GM15510 (cell line): ENCODE measurements around the gene POC1A.

Experiments
- POLR2A ChIP-seq: IDR thresholded peaks from 3 replicates; pipeline ENCODE4 v1.6.1; 2011; ENCODE audit warnings: borderline replicate concordance; ENCODE audit not compliant: insufficient read length; ENCODE audit errors: extremely low read depth

The POC1A gene

DNA sequence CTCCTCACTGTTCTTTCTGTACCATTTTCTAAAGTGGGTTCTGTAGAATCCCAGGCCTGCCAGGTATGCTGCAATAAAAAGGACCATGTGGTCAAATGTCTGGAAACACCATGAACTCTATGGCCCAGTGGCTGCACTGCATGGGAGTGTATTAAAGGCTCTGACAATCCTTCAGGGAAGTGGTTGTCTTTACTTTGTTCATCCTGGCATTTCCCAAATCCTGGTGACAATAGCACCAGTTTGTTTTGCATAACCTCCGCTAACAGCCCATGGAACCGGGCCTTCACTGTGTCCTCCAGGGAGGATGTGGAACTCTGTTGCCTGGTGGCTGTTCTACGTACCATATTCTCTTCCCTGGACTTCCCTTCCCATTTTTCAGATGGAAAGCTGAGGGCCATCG lies 86.7 kb downstream of the POC1A start:
- TF ChIP-seq POLR2A, result no peak

DNA sequence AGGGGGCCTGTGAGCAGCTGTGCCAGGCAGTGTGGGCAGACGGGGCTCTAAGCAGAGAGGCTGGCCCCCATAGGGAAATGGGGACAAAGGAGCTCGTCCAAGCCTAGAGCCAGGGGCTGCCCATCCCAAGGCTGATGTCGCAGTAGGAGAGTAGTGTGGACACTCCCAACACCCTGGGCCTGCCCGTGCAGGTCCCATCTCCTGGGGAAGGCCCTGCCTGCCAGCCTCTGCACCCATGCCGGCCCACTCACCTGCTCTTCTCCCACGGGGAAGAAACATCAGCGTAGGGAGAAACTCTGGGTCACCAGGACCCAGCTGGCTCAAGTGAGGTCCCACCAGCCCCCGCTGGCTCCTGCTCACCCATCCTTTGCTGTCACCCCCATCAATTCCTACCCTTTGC lies 87.2 kb downstream of the POC1A start:
- TF ChIP-seq POLR2A, result no peak

DNA sequence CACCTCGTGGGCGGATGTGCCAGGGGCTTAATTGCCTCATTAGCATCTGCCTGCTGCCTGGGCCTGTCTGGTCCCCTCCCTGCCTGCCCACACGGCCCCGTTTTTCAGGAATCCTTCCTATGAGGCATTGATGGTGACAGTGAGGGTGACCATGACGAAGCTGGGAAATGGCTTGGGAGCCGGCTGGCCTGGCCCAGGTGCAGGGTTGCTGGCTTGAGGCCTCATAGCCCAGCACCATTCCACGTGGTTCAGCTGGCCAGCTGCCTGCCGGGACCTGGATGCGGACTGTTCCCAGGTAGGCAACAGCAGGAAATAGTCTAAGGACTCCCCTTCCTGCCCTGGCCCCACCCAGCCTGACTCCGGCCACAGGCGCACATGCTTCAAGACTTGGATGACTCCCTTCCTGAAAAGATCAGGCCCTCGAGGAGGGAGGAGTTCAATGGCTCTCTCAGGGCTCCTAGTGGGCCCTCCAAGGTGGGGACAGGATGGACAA lies 88.9 kb downstream of the POC1A start:
- no peak for TF ChIP-seq POLR2A

DNA sequence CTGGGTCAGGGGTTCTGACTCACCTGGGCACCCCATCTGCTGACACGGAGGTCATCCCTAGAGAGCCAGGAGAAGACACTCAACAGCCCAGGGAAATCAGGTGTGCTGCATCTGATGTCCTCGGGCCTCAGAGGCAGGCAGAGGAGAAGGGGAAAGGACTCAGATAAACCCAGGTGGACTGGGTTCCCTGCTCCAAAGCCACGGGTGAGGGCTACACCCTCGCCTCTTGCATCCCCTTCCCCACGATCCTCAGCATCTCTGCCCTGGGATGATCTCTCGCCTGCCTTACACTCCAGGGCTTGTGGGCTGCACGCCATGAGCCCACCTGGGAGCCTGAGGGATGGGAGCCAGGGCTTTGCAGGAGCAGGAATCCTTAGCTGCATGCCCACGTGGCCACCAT lies 89.7 kb downstream of the POC1A start:
- TF ChIP-seq POLR2A, result no peak

DNA sequence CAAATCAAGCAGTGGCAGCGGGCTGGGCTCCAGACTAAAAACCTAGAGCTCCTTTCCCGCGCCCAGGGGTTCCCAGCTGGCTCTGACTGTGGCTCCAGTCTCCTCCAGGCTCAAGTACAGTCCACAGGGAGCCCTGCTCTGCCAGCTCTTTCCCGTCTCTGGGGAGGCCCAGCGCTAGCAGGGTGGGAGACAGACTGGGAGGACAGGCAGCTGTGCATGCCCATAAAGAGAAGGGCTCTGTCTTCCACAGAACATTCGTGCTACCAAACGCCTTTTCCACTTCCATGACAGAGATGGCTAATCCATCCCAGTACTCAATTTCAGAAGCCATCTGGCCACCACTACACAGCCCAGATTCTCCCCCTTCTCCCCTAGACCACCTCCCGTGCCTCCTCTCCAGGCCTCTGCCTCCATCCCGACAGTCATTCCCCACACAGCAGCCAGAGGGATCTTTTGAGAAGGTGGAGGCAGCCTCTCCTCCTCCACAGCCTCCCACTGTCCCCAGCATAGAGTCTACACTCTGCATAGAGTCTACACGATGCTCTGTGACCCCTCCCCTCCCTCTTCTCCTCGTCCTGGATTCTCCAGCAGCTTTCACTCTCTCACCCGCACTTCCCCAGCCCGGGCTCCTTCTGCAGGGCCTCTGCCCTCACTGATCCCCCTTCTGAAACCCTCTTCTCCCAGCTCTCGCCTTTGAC lies 91.0 kb downstream of the POC1A start:
- TF ChIP-seq POLR2A, result no peak

DNA sequence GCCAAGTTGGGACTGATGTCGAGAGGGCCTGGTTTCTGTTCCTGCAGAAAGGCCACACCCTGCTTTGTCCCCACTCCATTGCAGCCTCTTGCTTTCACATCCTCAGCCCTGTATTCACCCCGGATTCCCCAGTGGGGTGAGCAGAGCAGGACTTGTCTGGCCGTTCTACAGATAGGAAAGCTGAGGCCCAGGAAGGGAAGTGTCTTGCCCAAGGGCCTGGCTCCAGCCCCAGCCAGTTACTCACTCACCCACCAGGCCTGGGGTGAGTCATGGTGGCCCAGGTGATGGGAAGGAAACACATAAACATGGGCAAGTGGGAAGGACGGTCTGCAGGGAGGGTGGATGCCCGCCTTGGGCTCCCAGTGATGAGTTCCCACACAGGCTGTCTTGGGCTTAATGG lies 91.7 kb downstream of the POC1A start:
- TF ChIP-seq POLR2A, result no peak

DNA sequence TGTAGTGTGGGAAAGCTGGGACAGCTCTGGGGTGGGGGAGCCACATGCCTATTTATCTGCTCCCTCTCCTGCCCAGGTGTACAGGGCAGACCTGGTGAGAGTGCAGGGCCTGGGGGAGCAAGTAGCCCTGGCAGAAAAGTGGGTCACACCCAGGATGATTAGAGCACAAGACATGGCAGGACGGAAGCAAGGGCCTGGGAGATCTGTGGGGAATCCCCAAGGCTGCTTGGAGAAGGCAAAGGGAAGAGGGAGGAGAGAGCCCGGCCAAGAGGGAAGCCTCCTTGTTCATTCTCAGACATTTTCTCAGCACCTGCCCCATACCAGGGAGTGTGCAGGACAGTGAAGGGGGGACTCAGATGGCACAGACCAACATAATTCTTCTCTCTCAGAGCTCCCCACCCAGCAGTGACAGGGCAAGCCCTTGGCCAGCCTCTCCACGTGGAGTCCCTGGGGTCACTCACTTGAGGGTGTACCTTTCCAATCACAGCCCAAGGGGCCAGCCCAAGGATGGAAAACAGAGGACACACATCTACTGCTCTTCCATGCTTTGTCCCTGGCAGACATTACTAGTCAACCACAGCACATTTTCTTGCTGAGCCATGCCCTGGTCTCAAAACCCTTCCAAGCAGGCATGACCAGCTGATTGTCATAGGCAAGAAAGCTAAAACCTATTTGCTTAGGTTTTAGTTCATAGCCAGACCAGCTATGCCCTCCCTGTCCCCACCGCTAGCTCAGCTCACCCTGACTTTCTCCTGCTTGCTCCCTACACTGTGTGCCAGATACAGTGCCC lies 92.9 kb downstream of the POC1A start:
- no peak for TF ChIP-seq POLR2A

DNA sequence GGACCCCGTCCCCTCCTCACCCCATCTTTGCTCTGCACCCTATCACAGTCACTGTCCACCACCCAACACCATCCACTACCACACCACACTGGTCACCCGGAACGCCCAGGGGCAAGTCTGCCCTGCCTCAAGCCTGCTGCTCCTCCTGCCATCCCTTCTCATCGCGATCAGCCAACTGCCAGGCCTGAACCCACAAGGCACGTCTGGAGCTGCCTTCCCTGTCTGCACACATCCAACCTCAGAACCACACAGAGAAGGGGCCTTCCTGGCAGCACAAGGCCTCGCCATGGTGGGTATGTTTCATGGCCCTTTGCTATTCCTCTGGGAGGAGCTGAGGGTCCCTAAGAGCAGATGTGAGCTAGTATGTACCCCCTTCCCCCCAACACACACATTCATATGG lies 94.4 kb downstream of the POC1A start:
- TF ChIP-seq POLR2A, result no peak

DNA sequence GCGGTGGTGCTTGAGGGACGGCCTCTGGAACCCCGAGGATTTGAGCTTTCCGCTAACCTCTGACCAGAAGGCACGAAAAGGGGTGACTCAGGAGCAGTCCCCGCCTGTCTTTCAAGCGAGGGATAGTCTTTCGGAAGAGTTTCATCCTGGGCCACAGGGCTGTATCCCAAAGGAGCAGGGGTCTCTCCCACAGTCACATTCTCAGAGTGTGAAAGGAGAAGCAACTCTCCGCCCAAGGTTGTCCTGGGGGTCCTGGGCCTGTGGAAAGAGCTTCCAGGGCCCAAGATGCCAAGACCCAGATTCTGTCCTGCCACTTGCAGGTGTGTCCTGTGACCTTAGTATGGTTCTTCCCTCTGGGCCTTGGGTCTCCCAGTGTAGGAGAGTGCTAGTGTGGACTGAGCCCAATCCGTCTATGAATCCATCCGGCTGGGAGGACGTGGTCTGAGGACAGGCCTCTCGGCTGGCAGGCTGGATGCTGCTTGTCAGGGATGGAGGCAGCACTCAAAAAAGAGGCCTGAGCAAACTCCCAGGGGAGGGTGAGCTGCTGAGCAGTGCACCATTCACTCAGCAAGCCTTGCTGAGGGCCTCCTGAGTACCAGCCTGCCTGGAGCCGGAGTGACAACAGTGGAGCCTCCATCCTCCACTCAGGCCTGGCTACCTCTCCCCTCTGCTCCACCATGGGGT lies 96.3 kb downstream of the POC1A start:
- no peak for TF ChIP-seq POLR2A

DNA sequence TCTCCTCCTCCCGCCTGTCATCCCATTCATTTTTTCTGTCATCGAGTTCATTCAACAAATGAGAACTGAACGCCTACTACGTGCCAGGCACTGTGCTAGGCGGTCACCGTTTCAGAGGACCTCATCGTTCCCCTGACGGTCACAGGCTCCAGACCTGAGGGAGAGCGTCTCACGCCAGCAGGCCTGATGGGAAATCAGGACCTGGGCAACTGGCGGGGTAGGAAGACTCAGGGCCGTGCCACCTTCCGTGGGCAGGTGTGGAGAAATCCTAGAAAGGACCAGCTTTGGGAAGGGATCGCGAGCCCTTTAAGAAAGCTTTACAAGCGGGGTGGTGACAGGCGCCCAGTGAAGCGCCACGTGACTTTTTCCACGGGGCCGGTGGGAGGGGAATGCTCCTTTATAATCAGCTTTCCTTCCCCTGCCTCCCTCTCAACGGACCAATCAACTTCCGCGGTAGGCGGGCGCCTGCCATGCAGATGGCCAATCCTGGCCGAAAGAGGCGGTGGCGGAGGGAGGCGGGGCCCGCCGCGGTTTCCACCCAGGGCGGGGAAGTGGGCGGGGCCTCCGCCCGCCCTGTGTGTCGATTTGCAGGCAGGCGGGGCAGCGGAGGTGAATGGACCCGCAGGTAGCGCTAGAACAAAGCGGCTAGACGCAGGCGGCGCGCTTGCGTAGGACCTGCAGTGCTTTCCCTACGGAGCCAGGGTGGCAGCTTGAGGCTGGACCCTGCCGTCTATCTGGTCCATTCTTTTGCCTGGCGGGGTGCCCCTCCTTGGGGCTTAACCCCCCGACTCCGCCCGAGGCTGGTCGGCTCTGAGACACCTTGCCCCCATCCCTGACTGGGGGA lies 97.0 kb downstream of the POC1A start:
- TF ChIP-seq POLR2A, result peak; percentile 49

DNA sequence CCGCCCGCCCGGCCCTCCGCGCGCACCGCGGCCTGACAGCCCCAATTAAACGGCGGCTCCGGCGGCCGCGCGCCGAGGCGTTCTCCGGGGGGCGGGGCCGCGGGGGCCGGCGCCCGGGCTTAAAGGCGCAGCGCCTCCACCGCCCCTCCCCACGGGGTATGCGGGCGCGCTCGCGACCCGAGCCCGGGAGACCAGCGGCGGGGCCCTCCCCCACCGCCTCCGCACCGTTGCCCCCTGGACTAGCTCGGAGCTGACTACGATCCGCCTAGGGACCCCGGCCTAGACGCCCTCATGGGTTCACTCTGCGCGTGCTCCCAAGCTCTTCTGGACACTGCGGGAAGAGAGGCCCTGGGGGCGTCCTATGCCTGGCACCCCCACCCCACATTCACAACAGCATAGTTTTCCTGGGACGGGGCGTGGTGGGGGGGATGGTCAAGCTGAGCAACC lies 97.7 kb downstream of the POC1A start, which contains the start of gene DUSP7:
Gene DUSP7 (minus strand): TSS at position 51 of the 447 bp plus-strand sequence. CDS start 205 bp downstream, outside the sequence.
- TF ChIP-seq POLR2A, result peak; percentile 37

DNA sequence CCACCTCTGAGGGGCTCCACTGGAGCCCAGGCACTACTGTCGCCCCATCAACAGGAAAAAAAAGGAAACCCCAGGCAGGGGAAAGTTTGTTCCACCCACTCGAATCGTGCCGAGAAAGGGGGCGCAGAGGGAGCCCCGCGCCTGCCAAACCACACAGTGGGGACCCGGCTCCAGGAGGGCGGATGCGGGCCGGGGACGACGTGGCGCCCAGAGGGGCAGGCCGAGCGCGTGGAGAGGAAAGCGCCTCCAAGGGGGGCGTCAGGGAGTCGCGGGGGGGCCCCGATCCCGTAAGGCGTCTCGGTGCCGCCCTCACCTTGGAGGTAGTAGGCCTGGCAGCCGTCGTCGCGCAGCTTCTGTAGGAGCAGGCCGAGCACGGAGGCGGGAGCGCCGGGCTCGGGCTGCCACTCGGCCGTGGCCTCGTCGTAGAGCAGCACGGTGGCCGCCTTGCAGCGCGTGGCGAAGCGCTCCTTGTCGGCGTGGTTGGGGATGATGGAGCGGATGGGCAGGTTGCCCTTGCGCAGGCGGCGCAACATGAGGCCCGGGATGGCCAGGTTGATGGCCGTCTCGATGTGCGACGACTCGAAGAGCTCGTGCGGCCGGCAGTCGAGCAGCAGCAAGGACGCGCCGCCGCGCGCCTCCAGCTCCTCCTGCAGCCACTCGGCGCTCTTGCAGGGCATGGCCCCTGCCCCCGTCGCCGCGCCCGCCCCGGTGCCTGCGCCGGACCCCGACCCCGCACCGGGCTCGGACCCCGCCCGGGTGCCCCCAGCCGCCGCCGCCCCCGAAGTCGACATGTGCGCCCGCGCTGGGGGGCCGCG lies 98.5 kb downstream of the POC1A start:
- no peak for TF ChIP-seq POLR2A

DNA sequence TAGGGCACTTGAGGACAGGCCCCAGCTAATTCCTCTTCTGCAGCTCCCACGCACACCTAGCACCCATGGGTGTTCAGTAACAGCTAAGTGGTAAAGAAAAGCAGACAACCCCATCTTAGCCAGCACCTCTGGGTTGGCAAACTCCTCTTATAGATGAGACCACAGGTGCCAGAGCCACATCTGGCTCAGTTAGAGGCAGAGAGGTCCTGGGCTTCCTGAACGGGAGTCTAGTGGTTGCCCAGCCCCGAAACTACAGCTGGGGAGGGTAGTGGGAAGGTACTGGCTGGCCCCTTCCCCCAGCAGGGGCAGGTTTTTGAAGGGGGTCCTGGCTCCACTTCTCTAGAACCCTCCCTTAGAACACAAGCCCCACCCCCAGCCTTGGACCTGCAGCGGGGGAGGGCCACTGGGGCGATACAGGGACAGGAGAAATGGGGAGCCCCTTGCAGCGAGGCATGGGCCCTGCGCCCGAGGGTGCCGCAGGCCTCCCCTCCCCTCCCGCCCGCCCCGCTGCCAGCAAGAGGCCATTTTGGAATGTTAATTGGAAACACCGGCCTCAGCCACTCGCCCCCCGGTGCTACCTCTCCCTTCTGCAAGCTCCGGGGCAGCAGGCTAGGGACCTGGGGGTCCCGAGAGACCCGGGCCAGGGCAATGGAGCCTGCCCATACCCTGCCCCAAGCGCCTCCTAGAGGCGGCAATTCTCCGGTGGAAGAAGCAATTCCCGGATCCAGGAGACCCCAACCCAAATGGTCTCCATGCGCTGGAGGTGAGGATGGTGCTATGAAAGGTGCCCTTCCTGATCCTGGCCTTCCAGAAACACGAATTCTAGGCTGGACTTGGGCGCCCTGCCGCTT lies 99.3 kb downstream of the POC1A start:
- TF ChIP-seq POLR2A, result no peak
